A549 (cell line): ENCODE results near the gene TBX18. TPM values are rescaled to one million over a fixed set of nuclear protein-coding genes. Genes with fewer than 3 reads are reported as not detected.

Experiments
- ATAC-seq, 2 experiments: fragments of 200-7000 bp in 1 of 2; fragments of >200 bp in 1 of 2; cut with Nextera tagmentation in 1 of 2; cut with Tn5 transposase in 1 of 2; 3 replicates each; pipeline versions ENCODE4 v1.8.0 to v1.9.1; 2018 to 2020; ENCODE audit warnings: mild to moderate bottlenecking in 1 of 2, moderate library complexity in 1 of 2
- CTCF ChIA-PET: fragments of 300-600 bp; sonication (Branson Sonifier 250); formaldehyde crosslinking; extraction: SDS; loops from one replicate; lab custom pipeline; 2021; ENCODE audit warnings: antibody characterized with exemption, inconsistent platforms; lab: Yijun Ruan, JAX
- POLR2A ChIA-PET: fragments of 350-600 bp; formaldehyde crosslinking; extraction: SDS; loops from one replicate; lab custom pipeline; 2021; ENCODE audit warnings: antibody characterized with exemption, inconsistent platforms; lab: Yijun Ruan, JAX
- DNase-seq, 2 experiments: peaks; one replicate each; pipeline versions ENCODE4 v3.0.0 to v3.0.0-alpha.2; 2011 to 2016; ENCODE audit warnings: low read depth in 1 of 2, low spot score in 1 of 2
- FAIRE-seq: peaks from 2 replicates; lab custom pipeline; 2011; peaks lifted over from hg19 to GRCh38; lab: Jason Lieb, UNC
- H3K27ac ChIP-seq, 2 experiments: fragments of >200 bp; sonication (Bioruptor Twin); formaldehyde crosslinking; 3 replicates each; pipeline ENCODE4 v1.5.1; 2016 to 2017
- H3K4me1 ChIP-seq: fragments of >200 bp; sonication (Bioruptor Twin); formaldehyde crosslinking; 3 replicates; pipeline ENCODE4 v1.6.1; 2016
- H3K4me2 ChIP-seq: fragments of >200 bp; sonication (Bioruptor Twin); formaldehyde crosslinking; 3 replicates; pipeline ENCODE4 v1.6.1; 2016
- H3K4me3 ChIP-seq: fragments of >200 bp; sonication (Bioruptor Twin); formaldehyde crosslinking; 3 replicates; pipeline ENCODE4 v1.5.1; 2016
- H3K9me3 ChIP-seq: fragments of >200 bp; sonication (Bioruptor Twin); formaldehyde crosslinking; 3 replicates; pipeline ENCODE4 v1.6.1; 2016
- BHLHE40 ChIP-seq: IDR thresholded peaks from 2 replicates; pipeline ENCODE4 v1.6.1; 2012; ENCODE audit warnings: low read depth, low read length, inconsistent platforms
- CBX8 ChIP-seq: fragments of 200-600 bp; sonication (generic); IDR thresholded peaks from 2 replicates; pipeline ENCODE4 v1.6.1; 2016
- CEBPB ChIP-seq, 2 experiments: fragments of >200 bp in 1 of 2; sonication (Bioruptor Twin) in 1 of 2; formaldehyde crosslinking in 1 of 2; IDR thresholded peaks; 2 replicates each; pipeline ENCODE4 v1.6.1; 2012 to 2016
- CHD4 ChIP-seq: fragments of 200-600 bp; sonication (generic); IDR thresholded peaks from 2 replicates; pipeline ENCODE4 v1.6.1; 2016; ENCODE audit warnings: antibody characterized with exemption, mild to moderate bottlenecking, borderline replicate concordance
- CTCF ChIP-seq: fragments of >200 bp; sonication (Bioruptor Twin); formaldehyde crosslinking; IDR thresholded peaks from 3 replicates; pipeline ENCODE4 v1.5.1; 2016
- EHF ChIP-seq: fragments of 250-450 bp; sonication (Bioruptor Pico); IDR thresholded peaks from 2 replicates; pipeline ENCODE4 v1.5.0; 2020; ENCODE audit warnings: mild to moderate bottlenecking
- ELK1 ChIP-seq: fragments of 150-350 bp; IDR thresholded peaks from 2 replicates; pipeline ENCODE4 v1.6.1; 2014; ENCODE audit warnings: low read depth, mild to moderate bottlenecking, low read length
- ESRRA ChIP-seq: fragments of 150-350 bp; IDR thresholded peaks from 2 replicates; pipeline ENCODE4 v1.6.1; 2014; ENCODE audit warnings: mild to moderate bottlenecking, low read length, borderline replicate concordance
- GATA3 ChIP-seq: IDR thresholded peaks from 2 replicates; pipeline ENCODE4 v1.6.1; 2012; ENCODE audit warnings: borderline replicate concordance
- HES2 ChIP-seq: fragments of >200 bp; sonication (Bioruptor Twin); formaldehyde crosslinking; IDR thresholded peaks from 2 replicates; pipeline ENCODE4 v1.6.1; 2016
- HOXA7 ChIP-seq: fragments of 250-450 bp; sonication (Bioruptor Pico); IDR thresholded peaks from 2 replicates; pipeline ENCODE4 v1.5.0; 2020; ENCODE audit warnings: mild to moderate bottlenecking, moderate library complexity
- JUN ChIP-seq, 2 experiments: fragments of >200 bp; sonication (Bioruptor Twin); formaldehyde crosslinking; IDR thresholded peaks; 2 replicates in 1 of 2; 3 replicates in 1 of 2; pipeline ENCODE4 v1.6.1; 2016 to 2017
- KDM5A ChIP-seq: fragments of 200-600 bp; sonication (generic); IDR thresholded peaks from 2 replicates; pipeline ENCODE4 v1.6.1; 2016; ENCODE audit warnings: antibody characterized with exemption, mild to moderate bottlenecking
- MAFK ChIP-seq: fragments of 450-650 bp; IDR thresholded peaks from 2 replicates; pipeline ENCODE4 v1.6.1; 2014; ENCODE audit not compliant: partially characterized antibody
- NFE2L2 ChIP-seq: fragments of 150-350 bp; conservative IDR thresholded peaks from 2 replicates; pipeline ENCODE4 v1.6.1; 2014; ENCODE audit warnings: low read length
- POLR2AphosphoS2 ChIP-seq: conservative IDR thresholded peaks from 2 replicates; pipeline ENCODE4 v1.6.1; 2012; ENCODE audit warnings: low read length, improper control_type of control experiment, inconsistent platforms
- RFX5 ChIP-seq: fragments of 450-650 bp; IDR thresholded peaks from 2 replicates; pipeline ENCODE4 v1.7.1; 2014; ENCODE audit warnings: antibody characterized with exemption, mild to moderate bottlenecking, moderate library complexity
- ZFP36 ChIP-seq: fragments of 450-650 bp; IDR thresholded peaks from 2 replicates; pipeline ENCODE4 v1.6.1; 2014; ENCODE audit warnings: borderline replicate concordance; ENCODE audit not compliant: partially characterized antibody
- ZSCAN20 ChIP-seq: fragments of 250-450 bp; sonication (Bioruptor Pico); IDR thresholded peaks from 2 replicates; pipeline ENCODE4 v1.8.0; 2022; ENCODE audit warnings: mild to moderate bottlenecking, moderate library complexity
- WGBS: methylation state at CpG from one replicate; pipeline ENCODE4 v1.1.6; 2017; ENCODE audit errors: missing lambda C conversion rate; 5-methylcytosine and 5-hydroxymethylcytosine counted together
- polyA plus RNA-seq, 4 experiments: library from polyadenylated mRNA; depleted of rRNA in 3 of 4; stranded (reverse); fragments of >200 nt; fragmentation: RNase III in 1 of 4; extraction: RNeasy Plus Mini Kit Qiagen cat#74134 plus additional on column Dnase treatment in 1 of 4; gene quantifications; 2 replicates in 3 of 4; 3 replicates in 1 of 4; pipeline ENCODE4 v1.2.3, GENCODE V29; 2011 to 2017
- TF ChIP-seq, protein P1 (sequence below): fragments of 200-600 bp; sonication (generic); IDR thresholded peaks from 2 replicates; pipeline ENCODE4 v1.6.1; 2016; ENCODE audit warnings: antibody characterized with exemption, mild to moderate bottlenecking, moderate library complexity

The TBX18 gene
- polyA plus RNA-seq, 2 of the 4 experiments (the other 2 are of a cell fraction), result 20.8 to 67.4 TPM

DNA sequence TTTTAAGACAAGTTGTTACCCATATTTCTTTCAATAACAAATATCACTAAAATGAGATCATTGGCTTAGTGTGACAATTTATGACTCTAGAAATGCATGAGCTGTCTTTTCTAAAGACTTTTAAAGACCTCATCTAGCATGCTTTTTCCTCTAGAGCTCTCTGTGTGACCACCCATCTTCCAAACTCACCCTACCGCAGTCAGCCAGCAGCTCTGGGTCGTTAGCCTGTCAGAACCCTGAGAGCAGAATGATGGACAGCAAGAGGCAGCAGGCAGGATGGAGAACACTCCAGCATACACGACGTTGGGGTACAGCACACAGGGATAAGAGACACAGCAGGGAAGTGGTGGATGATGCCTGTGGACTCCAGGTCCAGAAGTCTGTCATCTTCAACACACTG, 45.1 kb upstream of the TBX18 start:
- H3K9me3 ChIP-seq, result no peaks in the 10 kb centered on the region
- H3K4me3 ChIP-seq, result no peak overlapping the region
- CTCF ChIA-PET, result no interaction called here
- ATAC-seq, result no peak
- H3K4me2 ChIP-seq, result no peak overlapping the region
- POLR2A ChIA-PET, result no interaction called here
- WGBS, result 46% methylated on average over 4 of the region's 4 CpGs
- H3K4me1 ChIP-seq, result no peaks in the 10 kb centered on the region
- H3K27ac ChIP-seq, result no peak overlapping the region
- no peak for DNase-seq
- TF ChIP-seq CTCF (no peak), BHLHE40 (no peak), POLR2AphosphoS2 (no peak), CBX8 (no peak), CEBPB (IDR thresholded peaks at IDR 0.05) (no peak), EHF (no peak), KDM5A (no peak), JUN (IDR thresholded peaks at IDR 0.05) (no peak), ELK1 (no peak), MAFK (no peak), HES2 (no peak), GATA3 (no peak)
- no peak for FAIRE-seq

GRCh38 chr6:84808491-84809061, 44.2 kb upstream of the TBX18 start:
- WGBS, result 72% methylated on average over 6 of the region's 6 CpGs
- no peak for TF ChIP-seq ZSCAN20 (CRISPR knock-in tag)
- no peak for TF ChIP-seq KDM5A
- TF ChIP-seq NFE2L2, result no peak
- TF ChIP-seq ZFP36, result no peak
- no peak for TF ChIP-seq ELK1
- no peak for TF ChIP-seq CHD4
- TF ChIP-seq RFX5, result no peak
- no peak for TF ChIP-seq HOXA7 (CRISPR knock-in tag)
- FAIRE-seq, result no peak
- CTCF ChIA-PET, result no interaction called here
- Histone ChIP-seq H3K27ac (no peak overlapping the region), H3K4me3 (no peak overlapping the region), H3K4me2 (no peak overlapping the region), H3K4me1 (no peaks in the 10 kb centered on the region), H3K9me3 (no peaks in the 10 kb centered on the region)
- no peak for DNase-seq
- POLR2A ChIA-PET, result no interaction called here
- ATAC-seq, result no peak

DNA sequence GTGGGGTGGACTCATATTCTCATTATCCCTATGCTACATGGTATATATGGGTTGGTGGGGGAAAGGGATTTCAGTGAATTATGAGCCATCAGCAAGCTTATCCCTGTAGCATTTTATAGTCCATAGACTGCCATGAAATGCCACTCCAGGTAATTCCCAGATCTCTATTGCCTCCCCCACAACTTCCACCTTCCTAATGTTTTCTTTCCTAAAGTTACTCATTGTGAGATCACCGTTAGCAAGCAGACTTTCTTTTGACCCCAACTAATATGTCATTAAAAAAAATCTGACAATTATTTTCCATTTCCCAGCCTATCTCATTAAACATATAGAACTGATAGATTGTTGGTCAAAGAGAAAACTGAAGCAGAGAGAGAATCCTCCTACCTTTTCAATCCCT, 40.7 kb upstream of the TBX18 start:
- ATAC-seq, result no peak
- POLR2A ChIA-PET, result no interaction called here
- Histone ChIP-seq H3K4me1 (no peaks in the 10 kb centered on the region), H3K9me3 (no peaks in the 10 kb centered on the region), H3K27ac (no peak overlapping the region), H3K4me3 (no peak overlapping the region), H3K4me2 (no peak overlapping the region)
- CTCF ChIA-PET, result no interaction called here
- FAIRE-seq, result no peak
- WGBS, result 43% methylated on average over 1 of the region's 1 CpG
- TF ChIP-seq, protein P1, sequence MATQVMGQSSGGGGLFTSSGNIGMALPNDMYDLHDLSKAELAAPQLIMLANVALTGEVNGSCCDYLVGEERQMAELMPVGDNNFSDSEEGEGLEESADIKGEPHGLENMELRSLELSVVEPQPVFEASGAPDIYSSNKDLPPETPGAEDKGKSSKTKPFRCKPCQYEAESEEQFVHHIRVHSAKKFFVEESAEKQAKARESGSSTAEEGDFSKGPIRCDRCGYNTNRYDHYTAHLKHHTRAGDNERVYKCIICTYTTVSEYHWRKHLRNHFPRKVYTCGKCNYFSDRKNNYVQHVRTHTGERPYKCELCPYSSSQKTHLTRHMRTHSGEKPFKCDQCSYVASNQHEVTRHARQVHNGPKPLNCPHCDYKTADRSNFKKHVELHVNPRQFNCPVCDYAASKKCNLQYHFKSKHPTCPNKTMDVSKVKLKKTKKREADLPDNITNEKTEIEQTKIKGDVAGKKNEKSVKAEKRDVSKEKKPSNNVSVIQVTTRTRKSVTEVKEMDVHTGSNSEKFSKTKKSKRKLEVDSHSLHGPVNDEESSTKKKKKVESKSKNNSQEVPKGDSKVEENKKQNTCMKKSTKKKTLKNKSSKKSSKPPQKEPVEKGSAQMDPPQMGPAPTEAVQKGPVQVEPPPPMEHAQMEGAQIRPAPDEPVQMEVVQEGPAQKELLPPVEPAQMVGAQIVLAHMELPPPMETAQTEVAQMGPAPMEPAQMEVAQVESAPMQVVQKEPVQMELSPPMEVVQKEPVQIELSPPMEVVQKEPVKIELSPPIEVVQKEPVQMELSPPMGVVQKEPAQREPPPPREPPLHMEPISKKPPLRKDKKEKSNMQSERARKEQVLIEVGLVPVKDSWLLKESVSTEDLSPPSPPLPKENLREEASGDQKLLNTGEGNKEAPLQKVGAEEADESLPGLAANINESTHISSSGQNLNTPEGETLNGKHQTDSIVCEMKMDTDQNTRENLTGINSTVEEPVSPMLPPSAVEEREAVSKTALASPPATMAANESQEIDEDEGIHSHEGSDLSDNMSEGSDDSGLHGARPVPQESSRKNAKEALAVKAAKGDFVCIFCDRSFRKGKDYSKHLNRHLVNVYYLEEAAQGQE, result no peak
- TF ChIP-seq CHD4, result no peak
- no peak for TF ChIP-seq ESRRA
- no peak for DNase-seq
